KMS-11 (cell line): ENCODE results near the gene BTBD17.

ENCODE experiments used
- H2AFZ ChIP-seq: fragments of 200-600 bp; sonication (generic); 2 replicates; pipeline ENCODE4 v1.6.1; 2016; ENCODE audit warnings: antibody characterized with exemption, mixed run types, low read depth
- H3K27ac ChIP-seq: fragments of 200-600 bp; sonication (generic); 2 replicates; pipeline ENCODE4 v1.6.1; 2016; ENCODE audit warnings: mild to moderate bottlenecking, mixed run types
- H3K27me3 ChIP-seq: fragments of 200-600 bp; sonication (generic); 2 replicates; pipeline ENCODE4 v1.6.1; 2017; ENCODE audit warnings: mild to moderate bottlenecking, low read depth, mixed run types, moderate library complexity; ENCODE audit not compliant: insufficient read depth
- H3K36me3 ChIP-seq: fragments of 200-600 bp; sonication (generic); 2 replicates; pipeline ENCODE4 v1.6.1; 2017; ENCODE audit warnings: mild to moderate bottlenecking, mixed run types; ENCODE audit not compliant: insufficient read depth
- H3K4me1 ChIP-seq: fragments of 200-600 bp; sonication (generic); 2 replicates; pipeline ENCODE4 v1.6.1; 2016; ENCODE audit warnings: mild to moderate bottlenecking, low read depth, mixed run types; ENCODE audit not compliant: poor library complexity, severe bottlenecking
- H3K4me2 ChIP-seq: fragments of 200-600 bp; sonication (generic); 2 replicates; pipeline ENCODE4 v1.7.0; 2016; ENCODE audit warnings: mild to moderate bottlenecking, mixed run types
- H3K4me3 ChIP-seq: fragments of 200-600 bp; sonication (generic); IDR thresholded peaks from 2 replicates; pipeline ENCODE4 v1.6.1; 2017; ENCODE audit warnings: low read depth, low read length, mixed read lengths; ENCODE audit not compliant: insufficient read depth
- H3K79me2 ChIP-seq: fragments of 200-600 bp; sonication (generic); 2 replicates; pipeline ENCODE4 v1.6.1; 2016; ENCODE audit warnings: low read depth, mixed run types; ENCODE audit not compliant: insufficient read depth
- H3K9ac ChIP-seq: fragments of 200-600 bp; sonication (generic); 2 replicates; pipeline ENCODE4 v1.6.1; 2016; ENCODE audit warnings: mild to moderate bottlenecking, mixed run types
- H4K20me1 ChIP-seq: fragments of 200-600 bp; sonication (generic); 2 replicates; pipeline ENCODE4 v1.6.1; 2016; ENCODE audit warnings: mild to moderate bottlenecking, mixed run types; ENCODE audit not compliant: insufficient read depth
- TF ChIP-seq, protein P1 (sequence below): fragments of 200-600 bp; sonication (generic); conservative IDR thresholded peaks from 2 replicates; pipeline ENCODE4 v1.6.1; 2017; ENCODE audit warnings: low read depth, mild to moderate bottlenecking, antibody characterized with exemption, low read length, moderate library complexity, mixed read lengths

BTBD17 gene

GRCh38 chr17:74318391-74318790 lies 43.3 kb downstream of the BTBD17 start:
- H3K79me2 ChIP-seq = no peaks in the 10 kb centered on the region
- no peaks in the 10 kb centered on the region for H3K4me1 ChIP-seq
- no peaks in the 10 kb centered on the region for H3K36me3 ChIP-seq
- peaks cover 53% of the 10 kb centered on the region; the same call in 1 of the 2 replicates for H3K27me3 ChIP-seq
- no peak overlapping the region for H3K9ac ChIP-seq
- H2AFZ ChIP-seq = no peak overlapping the region
- TF ChIP-seq, protein P1, sequence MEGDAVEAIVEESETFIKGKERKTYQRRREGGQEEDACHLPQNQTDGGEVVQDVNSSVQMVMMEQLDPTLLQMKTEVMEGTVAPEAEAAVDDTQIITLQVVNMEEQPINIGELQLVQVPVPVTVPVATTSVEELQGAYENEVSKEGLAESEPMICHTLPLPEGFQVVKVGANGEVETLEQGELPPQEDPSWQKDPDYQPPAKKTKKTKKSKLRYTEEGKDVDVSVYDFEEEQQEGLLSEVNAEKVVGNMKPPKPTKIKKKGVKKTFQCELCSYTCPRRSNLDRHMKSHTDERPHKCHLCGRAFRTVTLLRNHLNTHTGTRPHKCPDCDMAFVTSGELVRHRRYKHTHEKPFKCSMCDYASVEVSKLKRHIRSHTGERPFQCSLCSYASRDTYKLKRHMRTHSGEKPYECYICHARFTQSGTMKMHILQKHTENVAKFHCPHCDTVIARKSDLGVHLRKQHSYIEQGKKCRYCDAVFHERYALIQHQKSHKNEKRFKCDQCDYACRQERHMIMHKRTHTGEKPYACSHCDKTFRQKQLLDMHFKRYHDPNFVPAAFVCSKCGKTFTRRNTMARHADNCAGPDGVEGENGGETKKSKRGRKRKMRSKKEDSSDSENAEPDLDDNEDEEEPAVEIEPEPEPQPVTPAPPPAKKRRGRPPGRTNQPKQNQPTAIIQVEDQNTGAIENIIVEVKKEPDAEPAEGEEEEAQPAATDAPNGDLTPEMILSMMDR = no peak
- no peak overlapping the region for H3K4me2 ChIP-seq
- H3K4me3 ChIP-seq = no peak overlapping the region
- no peak overlapping the region for H3K27ac ChIP-seq
- H4K20me1 ChIP-seq = no peaks in the 10 kb centered on the region

DNA sequence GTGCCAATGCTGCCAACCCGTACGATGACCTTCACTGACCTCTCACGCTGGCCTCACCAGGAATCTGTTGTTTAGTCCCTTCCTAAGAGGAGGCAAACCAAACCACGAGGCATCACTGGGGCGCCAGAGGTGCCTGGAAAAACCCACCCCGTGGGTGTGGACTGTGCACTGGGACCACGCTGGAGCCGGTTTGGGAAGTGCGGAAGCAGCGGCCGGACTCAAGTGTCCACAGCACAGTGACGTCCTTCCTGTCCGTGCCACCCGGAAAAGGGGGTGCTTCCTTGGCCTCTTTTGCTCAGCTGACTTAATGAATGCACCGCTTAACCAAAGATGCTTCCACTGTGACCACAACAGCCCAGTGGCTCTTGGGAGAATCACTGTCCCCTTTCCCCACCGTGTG lies 44.6 kb downstream of the BTBD17 start:
- Histone ChIP-seq H2AFZ (no peak overlapping the region), H3K27ac (no peak overlapping the region), H3K9ac (no peak overlapping the region), H4K20me1 (no peaks in the 10 kb centered on the region), H3K4me2 (no peak overlapping the region), H3K36me3 (no peaks in the 10 kb centered on the region), H3K4me3 (no peak overlapping the region), H3K27me3 (peaks cover 48% of the 10 kb centered on the region; the same call in 1 of the 2 replicates), H3K4me1 (no peaks in the 10 kb centered on the region), H3K79me2 (no peaks in the 10 kb centered on the region)
- TF ChIP-seq, protein P1 = no peak

GRCh38 chr17:74316220-74316619 lies 45.4 kb downstream of the BTBD17 start:
- Histone ChIP-seq H3K27ac (no peak overlapping the region), H3K4me3 (no peak overlapping the region), H3K27me3 (peaks cover 43% of the 10 kb centered on the region; the same call in 1 of the 2 replicates)

GRCh38 chr17:74314877-74315276 lies 46.8 kb downstream of the BTBD17 start:
- no peak overlapping the region for H3K4me2 ChIP-seq
- no peaks in the 10 kb centered on the region for H4K20me1 ChIP-seq
- no peak overlapping the region for H3K9ac ChIP-seq
- no peak overlapping the region for H3K27ac ChIP-seq
- H3K36me3 ChIP-seq = no peaks in the 10 kb centered on the region
- H3K79me2 ChIP-seq = no peaks in the 10 kb centered on the region
- no peak overlapping the region for H3K4me3 ChIP-seq
- H2AFZ ChIP-seq = no peak overlapping the region
- TF ChIP-seq, protein P1 = no peak
- H3K27me3 ChIP-seq = peaks cover 46% of the 10 kb centered on the region; the same call in 1 of the 2 replicates
- H3K4me1 ChIP-seq = no peaks in the 10 kb centered on the region

More at GRCh38 chr17:74316220-74316619, 45.4 kb downstream of the BTBD17 start:
- no peaks in the 10 kb centered on the region for H3K36me3 ChIP-seq
- no peak overlapping the region for H3K9ac ChIP-seq
- no peaks in the 10 kb centered on the region for H3K4me1 ChIP-seq
- no peaks in the 10 kb centered on the region for H3K79me2 ChIP-seq
- no peak overlapping the region for H3K4me2 ChIP-seq
- TF ChIP-seq, protein P1 = no peak
- H2AFZ ChIP-seq = no peak overlapping the region
- no peaks in the 10 kb centered on the region for H4K20me1 ChIP-seq
